Aortic smooth muscle cell (primary cell): ENCODE measurements around the gene SUV39H2. TPM values are rescaled to one million over a fixed set of nuclear protein-coding genes. Genes with fewer than 3 reads are reported as not detected.

ENCODE experiments used
- total RNA-seq: library from RNA; depleted of rRNA; stranded (reverse); fragments of >200 nt; gene quantifications from 2 replicates; pipeline ENCODE4 v1.2.3, GENCODE V29; 2014

Gene SUV39H2, protein sequence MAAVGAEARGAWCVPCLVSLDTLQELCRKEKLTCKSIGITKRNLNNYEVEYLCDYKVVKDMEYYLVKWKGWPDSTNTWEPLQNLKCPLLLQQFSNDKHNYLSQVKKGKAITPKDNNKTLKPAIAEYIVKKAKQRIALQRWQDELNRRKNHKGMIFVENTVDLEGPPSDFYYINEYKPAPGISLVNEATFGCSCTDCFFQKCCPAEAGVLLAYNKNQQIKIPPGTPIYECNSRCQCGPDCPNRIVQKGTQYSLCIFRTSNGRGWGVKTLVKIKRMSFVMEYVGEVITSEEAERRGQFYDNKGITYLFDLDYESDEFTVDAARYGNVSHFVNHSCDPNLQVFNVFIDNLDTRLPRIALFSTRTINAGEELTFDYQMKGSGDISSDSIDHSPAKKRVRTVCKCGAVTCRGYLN
- 7.8 and 10.4 TPM in 2 replicates for total RNA-seq

DNA sequence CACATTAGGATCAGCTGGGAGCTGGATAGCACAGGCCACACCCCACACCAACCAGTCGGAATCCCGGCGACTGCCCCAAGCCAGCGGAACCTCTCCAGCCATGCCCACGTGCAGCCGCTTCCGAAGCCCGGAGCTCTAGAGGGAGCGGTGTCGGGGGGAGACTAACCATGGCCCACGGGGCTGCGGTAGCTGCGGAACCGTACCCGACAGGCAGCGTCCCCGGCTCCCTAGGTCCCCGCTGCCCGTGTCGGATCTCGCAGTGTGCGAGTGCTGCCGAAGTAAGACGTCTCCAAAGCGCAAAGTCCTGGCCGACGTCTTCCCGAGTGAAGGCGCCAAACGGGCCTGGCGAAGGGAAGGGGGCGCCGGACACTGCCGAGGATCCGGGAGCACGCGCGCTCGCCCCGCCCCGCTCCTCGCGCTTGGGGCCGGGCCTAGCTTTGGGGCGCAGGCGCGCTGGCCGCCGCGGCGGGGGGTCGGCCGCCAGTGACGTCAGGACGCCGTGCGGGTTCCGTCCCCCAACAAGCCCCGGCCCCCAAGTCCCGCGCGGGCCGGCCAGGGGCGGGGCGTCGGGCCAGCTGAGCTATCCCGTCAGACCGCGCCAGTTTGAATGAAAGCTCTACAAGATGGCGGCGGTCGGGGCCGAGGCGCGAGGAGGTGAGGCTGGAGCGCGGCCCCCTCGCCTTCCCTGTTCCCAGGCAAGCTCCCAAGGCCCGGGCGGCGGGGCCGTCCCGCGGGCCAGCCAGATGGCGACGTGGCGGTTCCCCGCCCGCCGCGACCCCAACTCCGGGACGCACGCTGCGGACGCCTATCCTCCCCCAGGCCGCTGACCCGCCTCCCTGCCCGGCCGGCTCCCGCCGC lies at the start of gene SUV39H2:
Gene SUV39H2, plus strand, starts transcription at position 601 of the 858 bp plus-strand sequence. Its CDS starts 23 bp downstream, at position 624.

DNA sequence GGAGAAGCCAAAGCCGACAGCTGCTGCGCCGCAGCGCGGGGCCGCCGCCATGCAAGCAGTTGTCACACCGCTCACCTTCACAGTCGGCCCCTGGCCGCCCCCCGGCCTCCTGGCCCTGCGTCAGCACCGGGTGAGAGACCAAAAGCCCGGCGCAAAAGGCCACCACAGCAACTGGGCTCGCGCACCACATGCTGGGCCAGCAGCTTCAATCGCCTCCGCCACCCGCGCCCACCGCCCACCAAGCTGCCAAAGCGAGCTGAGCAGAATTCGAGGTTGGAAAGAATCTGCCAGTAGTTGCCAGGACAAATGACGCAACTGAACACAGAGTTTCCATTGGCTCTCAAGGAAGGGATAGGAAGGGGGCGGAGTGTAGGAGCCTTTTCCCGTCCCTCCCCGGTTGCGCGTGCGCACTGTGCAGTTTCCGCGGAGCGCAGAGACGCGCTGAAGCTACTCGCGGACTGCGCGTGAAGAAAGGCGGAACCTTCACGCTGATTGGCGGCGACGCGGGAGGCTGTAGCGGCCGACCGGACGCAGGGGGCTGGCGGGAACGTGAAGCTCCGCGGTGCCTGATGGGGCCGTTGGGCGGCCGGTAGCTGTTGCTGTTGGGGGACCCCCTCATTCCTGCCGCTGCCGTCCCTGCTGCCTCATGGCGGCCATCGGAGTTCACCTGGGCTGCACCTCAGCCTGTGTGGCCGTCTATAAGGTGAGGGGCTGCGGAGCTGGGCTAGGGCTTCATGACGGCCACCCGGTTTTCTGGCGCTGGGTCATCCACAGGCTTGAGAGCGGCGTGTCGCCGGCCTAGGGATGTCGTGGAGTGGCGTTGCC lies 40.7 kb upstream of the SUV39H2 start, which contains the start of the genes CDNF, HSPA14 and MSANTD7:
Gene CDNF, minus strand, starts transcription at position 281 of the 825 bp plus-strand sequence. Its CDS starts 91 bp downstream, at position 190.
Gene HSPA14, plus strand, starts transcription at position 550 of the 825 bp plus-strand sequence. Its CDS starts 97 bp downstream, at position 647.
Gene MSANTD7, plus strand, starts transcription at position 550 of the 825 bp plus-strand sequence. CDS start 3,979 bp downstream, outside the sequence.

Other genes starting within 250 kb of the SUV39H2 start
- 49.9 and 73.2 TPM in 2 replicates for gene FAM107B, start 104.0 kb upstream of the SUV39H2 start, total RNA-seq
- 2.0 and 2.1 TPM in 2 replicates for gene CDNF, start 40.8 kb upstream of the SUV39H2 start, total RNA-seq
- gene HSPA14, start 40.6 kb upstream of the SUV39H2 start, total RNA-seq: 13.4 and 14.1 TPM in 2 replicates
- 15.5 and 21.9 TPM in 2 replicates for gene MSANTD7, start 40.6 kb upstream of the SUV39H2 start, total RNA-seq
- gene DCLRE1C, start 75.2 kb downstream of the SUV39H2 start, total RNA-seq: 9.4 and 10.9 TPM in 2 replicates
- 0.25 and 1.1 TPM in 2 replicates for gene MEIG1, start 80.5 kb downstream of the SUV39H2 start, total RNA-seq
- gene OLAH, start 165.1 kb downstream of the SUV39H2 start, total RNA-seq: under 0.01 TPM in 1 of 2 replicates, not detected in the other
- 4.8 and 5.3 TPM in 2 replicates for gene ACBD7, start 209.9 kb downstream of the SUV39H2 start, total RNA-seq
- 8.7 and 12.2 TPM in 2 replicates for gene RPP38, start 218.5 kb downstream of the SUV39H2 start, total RNA-seq